ENCODE data around the gene C1orf115. TPM values are rescaled to one million over a fixed set of nuclear protein-coding genes. Genes with fewer than 3 reads are reported as not detected.
A peak's percentile ranks its signal among the peaks of the same experiment; 100 is the strongest.
"Not testable (repeated sequence)": the region's sequence is repeated elsewhere in the genome, so short reads cannot be mapped to it uniquely, and the experiment has no call there.

Gene C1orf115
- total RNA-seq, 2 donors from 2014 or later, result 0.14 TPM; not detected in 1

GRCh38 chr1:220683716-220684115 is 6.4 kb upstream of the C1orf115 start:
- H3K4me1 Mint-ChIP-seq (ENCODE audit: low read depth in 2 of 2); DNase-seq (ENCODE audit: low spot score); H3K9me3 Mint-ChIP-seq; ATAC-seq; H3K27me3 Mint-ChIP-seq; H3K4me3 Mint-ChIP-seq; H3K27ac Mint-ChIP-seq; H3K36me3 Mint-ChIP-seq: not testable (repeated sequence)

DNA sequence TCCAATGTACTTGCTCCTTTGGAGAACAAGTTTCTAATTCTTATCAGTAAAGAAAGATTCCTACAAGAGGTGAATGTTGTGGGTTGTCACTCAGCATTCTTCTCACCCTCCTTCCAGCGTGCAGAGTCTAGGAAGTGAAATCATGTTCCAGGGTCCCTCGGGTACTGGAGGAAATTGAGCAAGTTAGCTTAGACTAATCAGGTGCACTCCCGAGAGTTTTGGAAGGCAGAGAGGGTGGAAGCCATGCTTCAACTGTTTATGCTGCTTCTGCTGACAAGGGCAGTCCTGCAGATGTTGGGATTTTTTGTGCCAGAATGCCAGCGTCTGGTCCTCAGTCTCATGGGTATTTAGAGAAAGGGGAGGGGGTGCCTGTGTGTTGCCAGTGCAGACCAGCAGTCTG is 5.3 kb upstream of the C1orf115 start:
- H3K4me3 Mint-ChIP-seq, result no peak overlapping the region
- H3K27ac Mint-ChIP-seq, result no peak overlapping the region

GRCh38 chr1:220685879-220686278 is 4.3 kb upstream of the C1orf115 start:
- Mint-ChIP-seq H3K4me3 (no peak overlapping the region), H3K27ac (no peak overlapping the region), H3K27me3 (peaks cover 6 to 8% of the 10 kb centered on the region in 2 donors), H3K4me1 (ENCODE audit: low read depth in 2 of 2) (peaks cover 6 to 7% of the 10 kb centered on the region in 2 donors), H3K9me3 (no peaks in the 10 kb centered on the region), H3K36me3 (no peaks in the 10 kb centered on the region)
- ATAC-seq (no peak), DNase-seq (ENCODE audit: low spot score) (no peak)

More for the DNA sequence above, 5.3 kb upstream of the C1orf115 start:
- no peak for DNase-seq (ENCODE audit: low spot score)
- H3K36me3 Mint-ChIP-seq, result no peaks in the 10 kb centered on the region
- ATAC-seq, result no peak
- no peaks in the 10 kb centered on the region for H3K9me3 Mint-ChIP-seq
- peaks cover 3 to 4% of the 10 kb centered on the region in 2 donors for H3K4me1 Mint-ChIP-seq (ENCODE audit: low read depth in 2 of 2)
- peaks cover 5% of the 10 kb centered on the region in 2 donors for H3K27me3 Mint-ChIP-seq

GRCh38 chr1:220687809-220688208 is 2.4 kb upstream of the C1orf115 start:
- no peak overlapping the region for H3K4me3 Mint-ChIP-seq
- no peaks in the 10 kb centered on the region for H3K36me3 Mint-ChIP-seq
- peaks cover 6 to 7% of the 10 kb centered on the region in 2 donors for H3K4me1 Mint-ChIP-seq (ENCODE audit: low read depth in 2 of 2)
- no peak for DNase-seq (ENCODE audit: low spot score)
- no peak overlapping the region for H3K27ac Mint-ChIP-seq
- H3K9me3 Mint-ChIP-seq, result no peaks in the 10 kb centered on the region
- peaks cover 13 to 16% of the 10 kb centered on the region in 2 donors for H3K27me3 Mint-ChIP-seq
- ATAC-seq, result no peak

- DNase-seq (ENCODE audit: low spot score) (no peak), ATAC-seq (no peak)
- peaks cover 16% of the 10 kb centered on the region in 2 donors for H3K27me3 Mint-ChIP-seq
- peaks cover 6 to 7% of the 10 kb centered on the region in 2 donors for H3K4me1 Mint-ChIP-seq (ENCODE audit: low read depth in 2 of 2)
- no peaks in the 10 kb centered on the region for H3K9me3 Mint-ChIP-seq
- no peak overlapping the region for H3K27ac Mint-ChIP-seq
- peak overlapping the region; percentile 40 for H3K4me3 Mint-ChIP-seq
- no peaks in the 10 kb centered on the region for H3K36me3 Mint-ChIP-seq
Measured at GRCh38 chr1:220689666-220690065, 497 bp upstream of the C1orf115 start.

DNA sequence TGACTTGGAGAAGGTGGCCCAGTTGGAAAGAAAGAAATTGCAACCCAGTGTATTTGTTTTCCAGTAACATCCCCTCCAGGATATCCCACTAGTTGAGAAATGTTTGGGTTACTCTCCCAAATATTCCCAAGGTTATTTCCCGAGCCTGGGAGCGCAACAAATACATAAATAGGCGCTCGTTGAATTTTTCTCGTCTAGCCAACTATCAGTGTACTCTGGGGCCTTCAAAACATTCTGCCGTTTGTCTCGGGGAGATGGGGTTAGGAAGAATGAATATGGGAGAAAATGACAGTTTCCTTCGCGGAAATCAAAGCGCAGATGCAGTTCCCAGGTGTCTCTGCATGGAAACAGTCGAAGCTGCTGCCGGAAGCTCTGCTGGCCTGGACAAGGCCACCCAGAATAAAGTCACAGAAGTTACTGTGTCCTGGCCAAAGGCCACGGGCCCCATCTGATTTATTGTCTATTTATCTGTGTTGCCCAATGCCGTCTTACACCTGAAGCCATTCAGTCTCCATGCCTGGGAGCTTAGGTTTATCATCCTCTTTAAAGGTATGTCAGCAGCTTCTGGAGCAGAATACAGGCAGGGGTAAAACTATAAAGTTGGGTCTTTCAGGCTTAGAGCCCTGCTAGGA is 1.0 kb downstream of the C1orf115 start:
- no peak for DNase-seq (ENCODE audit: low spot score)
- H3K9me3 Mint-ChIP-seq, result no peaks in the 10 kb centered on the region
- peaks cover 16% of the 10 kb centered on the region in 2 donors for H3K27me3 Mint-ChIP-seq
- H3K27ac Mint-ChIP-seq, result no peak overlapping the region
- H3K4me1 Mint-ChIP-seq (ENCODE audit: low read depth in 2 of 2), result peaks cover 6 to 7% of the 10 kb centered on the region in 2 donors
- peak overlapping the region; percentile 6 for H3K4me3 Mint-ChIP-seq
- H3K36me3 Mint-ChIP-seq, result no peaks in the 10 kb centered on the region
- no peak for ATAC-seq

GRCh38 chr1:220692436-220693228 is 2.5 kb downstream of the C1orf115 start:
- Mint-ChIP-seq H3K36me3 (no peaks in the 10 kb centered on the region), H3K4me3 (no peak overlapping the region), H3K27me3 (peaks cover 15 to 16% of the 10 kb centered on the region in 2 donors), H3K27ac (no peak overlapping the region), H3K9me3 (no peaks in the 10 kb centered on the region), H3K4me1 (ENCODE audit: low read depth in 2 of 2) (peaks cover 6 to 11% of the 10 kb centered on the region in 2 donors)
- ATAC-seq (no peak), DNase-seq (ENCODE audit: low spot score) (no peak)

DNA sequence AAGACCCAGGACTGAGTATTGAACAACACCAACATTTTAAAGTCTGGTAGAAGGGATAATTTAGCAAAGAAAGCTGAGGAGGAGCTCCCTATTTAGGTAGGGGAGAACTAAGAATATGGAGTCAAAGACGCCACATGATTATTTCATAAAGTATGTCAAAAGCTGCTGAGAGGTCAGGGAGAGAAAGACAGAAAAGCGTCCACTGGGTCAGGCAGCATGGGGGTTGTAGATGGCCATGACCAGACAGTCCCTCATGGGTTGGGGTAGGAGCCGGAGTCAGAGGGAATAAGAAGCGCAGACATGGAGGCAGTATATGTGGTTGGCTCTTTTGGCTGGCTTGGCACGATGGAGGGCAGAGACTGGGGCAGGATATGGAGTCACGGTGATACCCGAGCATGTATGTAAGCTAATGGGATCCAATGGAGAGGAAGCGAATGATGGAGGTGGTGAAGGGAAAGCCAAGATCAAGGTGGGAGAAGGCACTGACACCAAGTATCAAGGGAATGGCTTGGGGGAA is 4.8 kb downstream of the C1orf115 start:
- H3K36me3 Mint-ChIP-seq, result no peaks in the 10 kb centered on the region

DNA sequence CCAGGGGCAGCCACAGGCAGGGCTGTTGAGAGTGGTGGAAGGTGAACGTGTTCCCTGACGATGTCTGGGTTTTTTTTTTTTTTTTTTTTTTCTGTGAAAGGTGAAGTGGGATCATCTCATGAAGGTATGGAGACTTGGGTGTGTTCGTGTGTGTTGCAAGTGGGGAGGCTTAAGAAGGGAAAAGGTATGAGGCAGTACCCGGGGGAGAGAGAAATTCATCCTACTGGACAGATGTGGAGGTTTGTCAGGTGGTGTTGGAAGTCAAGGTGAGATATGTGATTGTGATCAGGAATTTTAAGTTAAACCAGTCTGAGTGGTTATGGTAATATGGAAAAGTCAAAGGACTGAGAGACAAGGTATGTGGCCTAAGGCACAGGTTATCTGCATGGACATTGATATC is 5.3 kb downstream of the C1orf115 start:
- H3K27me3 Mint-ChIP-seq, result peaks cover 8 to 10% of the 10 kb centered on the region in 2 donors
- DNase-seq (ENCODE audit: low spot score), result no peak
- no peaks in the 10 kb centered on the region for H3K9me3 Mint-ChIP-seq
- no peak overlapping the region for H3K4me3 Mint-ChIP-seq
- no peaks in the 10 kb centered on the region for H3K36me3 Mint-ChIP-seq
- ATAC-seq, result no peak
- peaks cover 0 to 4% of the 10 kb centered on the region in 2 donors for H3K4me1 Mint-ChIP-seq (ENCODE audit: low read depth in 2 of 2)
- no peak overlapping the region for H3K27ac Mint-ChIP-seq

More for the DNA sequence above, 4.8 kb downstream of the C1orf115 start:
- H3K9me3 Mint-ChIP-seq, result no peaks in the 10 kb centered on the region
- ATAC-seq (no peak), DNase-seq (ENCODE audit: low spot score) (no peak)
- H3K4me3 Mint-ChIP-seq, result no peak overlapping the region
- H3K27me3 Mint-ChIP-seq, result peaks cover 10 to 11% of the 10 kb centered on the region in 2 donors
- H3K4me1 Mint-ChIP-seq (ENCODE audit: low read depth in 2 of 2), result peaks cover 2 to 7% of the 10 kb centered on the region in 2 donors
- no peak overlapping the region for H3K27ac Mint-ChIP-seq

DNA sequence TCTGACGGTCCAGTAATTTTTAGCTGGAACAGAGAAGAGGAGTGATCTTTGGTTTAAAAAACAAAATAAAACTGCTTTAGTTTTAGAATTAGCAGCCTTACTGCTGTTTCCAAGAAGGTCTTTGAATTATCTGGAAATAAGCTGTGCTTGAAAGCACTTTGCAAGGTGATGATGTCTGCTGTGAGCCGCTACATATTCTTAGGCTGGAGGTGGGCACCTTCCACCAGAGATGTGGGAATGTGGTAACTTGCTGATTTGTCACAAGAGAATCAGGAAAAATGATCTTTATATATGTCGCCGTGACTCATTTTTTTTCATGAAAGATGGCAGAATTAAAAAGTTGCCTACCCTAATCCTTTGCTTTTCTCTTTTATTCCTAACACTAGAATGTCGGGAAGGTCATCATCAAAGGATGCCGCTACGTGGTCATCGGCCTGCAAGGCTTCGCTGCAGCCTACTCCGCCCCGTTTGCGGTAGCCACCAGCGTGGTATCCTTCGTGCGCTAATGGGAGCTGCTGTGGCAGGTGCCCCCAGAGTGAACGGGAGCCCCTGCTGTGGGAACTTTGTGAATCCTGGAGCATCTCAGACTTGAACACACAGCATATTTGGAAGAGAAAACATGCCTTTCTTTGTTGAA is 6.2 kb downstream of the C1orf115 start:
- Mint-ChIP-seq H3K27me3 (peaks cover 8 to 10% of the 10 kb centered on the region in 2 donors), H3K9me3 (no peaks in the 10 kb centered on the region)
- no peak for DNase-seq (ENCODE audit: low spot score)

GRCh38 chr1:220696863-220697231 is 6.7 kb downstream of the C1orf115 start:
- no peak for DNase-seq (ENCODE audit: low spot score)
- ATAC-seq, result no peak
- Mint-ChIP-seq H3K27me3 (peaks cover 9 to 10% of the 10 kb centered on the region in 2 donors), H3K27ac (no peak overlapping the region), H3K9me3 (no peaks in the 10 kb centered on the region), H3K36me3 (no peaks in the 10 kb centered on the region), H3K4me1 (ENCODE audit: low read depth in 2 of 2) (peaks cover 0 to 4% of the 10 kb centered on the region in 2 donors), H3K4me3 (no peak overlapping the region)

More for the DNA sequence above, 6.2 kb downstream of the C1orf115 start:
- Mint-ChIP-seq H3K4me1 (ENCODE audit: low read depth in 2 of 2) (peaks cover 0 to 4% of the 10 kb centered on the region in 2 donors), H3K4me3 (no peak overlapping the region), H3K27ac (no peak overlapping the region), H3K36me3 (no peaks in the 10 kb centered on the region)
- ATAC-seq, result no peak

DNA sequence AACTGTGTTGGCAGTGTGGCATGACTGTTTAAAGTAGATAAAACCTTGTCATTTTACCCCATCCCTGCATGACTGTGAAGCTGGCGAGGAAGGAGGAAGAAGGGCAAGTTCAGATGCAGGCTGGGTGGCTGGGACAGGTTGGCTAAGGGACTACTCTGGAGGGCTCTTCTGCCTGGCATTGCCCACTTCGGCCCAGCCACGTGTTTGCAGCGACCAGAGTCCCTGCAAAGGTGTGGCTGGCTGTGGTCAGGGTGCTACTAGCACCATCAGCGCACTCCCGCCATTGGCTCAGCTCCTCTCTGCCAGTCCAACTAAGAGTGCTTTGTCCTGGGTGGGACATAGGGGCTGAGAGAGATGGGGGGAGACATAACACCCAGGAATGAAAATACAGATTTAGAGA is 7.2 kb downstream of the C1orf115 start:
- Mint-ChIP-seq H3K4me3 (no peak overlapping the region), H3K4me1 (ENCODE audit: low read depth in 2 of 2) (peaks cover 0 to 8% of the 10 kb centered on the region in 2 donors), H3K27me3 (peaks cover 12% of the 10 kb centered on the region in 2 donors), H3K27ac (no peak overlapping the region), H3K9me3 (no peaks in the 10 kb centered on the region), H3K36me3 (no peaks in the 10 kb centered on the region)
- ATAC-seq (no peak), DNase-seq (ENCODE audit: low spot score) (no peak)

GRCh38 chr1:220698607-220699016 is 8.4 kb downstream of the C1orf115 start:
- H3K27me3 Mint-ChIP-seq, result peaks cover 14 to 18% of the 10 kb centered on the region in 2 donors
- peaks cover 0 to 8% of the 10 kb centered on the region in 2 donors for H3K4me1 Mint-ChIP-seq (ENCODE audit: low read depth in 2 of 2)
- no peak overlapping the region for H3K4me3 Mint-ChIP-seq
- no peak for ATAC-seq
- DNase-seq (ENCODE audit: low spot score), result no peak
- no peaks in the 10 kb centered on the region for H3K36me3 Mint-ChIP-seq
- H3K27ac Mint-ChIP-seq, result no peak overlapping the region
- H3K9me3 Mint-ChIP-seq, result no peaks in the 10 kb centered on the region

All from natural killer cell treated with Interleukin-12 subunit alpha and Interleukin-12 subunit beta and Interleukin-15 and Interleukin-18, amount 100 ng/mL, for 72 hours (primary cell).